Ishikawa (cell line): ENCODE measurements around the gene ATP6V1F.

Source experiments
- CEBPB ChIP-seq: IDR thresholded peaks from 2 replicates; pipeline ENCODE4 v1.6.1; 2012
- CREB1 ChIP-seq: IDR thresholded peaks from 2 replicates; pipeline ENCODE4 v1.6.1; 2012; ENCODE audit warnings: low read depth
- EGR1 ChIP-seq: IDR thresholded peaks from 2 replicates; pipeline ENCODE4 v1.6.1; 2012
- EP300 ChIP-seq: IDR thresholded peaks from 2 replicates; pipeline ENCODE4 v1.6.1; 2012; ENCODE audit warnings: borderline replicate concordance
- FOXM1 ChIP-seq: IDR thresholded peaks from 2 replicates; pipeline ENCODE4 v1.6.1; 2012; ENCODE audit warnings: low read depth, borderline replicate concordance
- NFIC ChIP-seq: IDR thresholded peaks from 2 replicates; pipeline ENCODE4 v1.6.1; 2012
- RAD21 ChIP-seq: IDR thresholded peaks from 2 replicates; pipeline ENCODE4 v1.6.1; 2012; ENCODE audit warnings: low read depth
- REST ChIP-seq: IDR thresholded peaks from 2 replicates; pipeline ENCODE4 v1.6.1; 2012; ENCODE audit warnings: low read depth, mild to moderate bottlenecking
- TAF1 ChIP-seq: IDR thresholded peaks from 2 replicates; pipeline ENCODE4 v1.6.1; 2012; ENCODE audit warnings: low read depth, mild to moderate bottlenecking
- TCF12 ChIP-seq: IDR thresholded peaks from 2 replicates; pipeline ENCODE4 v1.6.1; 2012; ENCODE audit warnings: low read depth
- TEAD4 ChIP-seq: IDR thresholded peaks from 2 replicates; pipeline ENCODE4 v1.6.1; 2012
- YY1 ChIP-seq: IDR thresholded peaks from 2 replicates; pipeline ENCODE4 v1.6.1; 2012; ENCODE audit warnings: low read depth
- ZBTB7A ChIP-seq: IDR thresholded peaks from 2 replicates; pipeline ENCODE4 v1.6.1; 2012; ENCODE audit warnings: low read depth
- TF ChIP-seq, protein P1 (sequence below): IDR thresholded peaks from 2 replicates; pipeline ENCODE4 v1.6.1; 2012
- TF ChIP-seq, protein P2 (sequence below): IDR thresholded peaks from 2 replicates; pipeline ENCODE4 v1.6.1; 2012

ATP6V1F gene

DNA sequence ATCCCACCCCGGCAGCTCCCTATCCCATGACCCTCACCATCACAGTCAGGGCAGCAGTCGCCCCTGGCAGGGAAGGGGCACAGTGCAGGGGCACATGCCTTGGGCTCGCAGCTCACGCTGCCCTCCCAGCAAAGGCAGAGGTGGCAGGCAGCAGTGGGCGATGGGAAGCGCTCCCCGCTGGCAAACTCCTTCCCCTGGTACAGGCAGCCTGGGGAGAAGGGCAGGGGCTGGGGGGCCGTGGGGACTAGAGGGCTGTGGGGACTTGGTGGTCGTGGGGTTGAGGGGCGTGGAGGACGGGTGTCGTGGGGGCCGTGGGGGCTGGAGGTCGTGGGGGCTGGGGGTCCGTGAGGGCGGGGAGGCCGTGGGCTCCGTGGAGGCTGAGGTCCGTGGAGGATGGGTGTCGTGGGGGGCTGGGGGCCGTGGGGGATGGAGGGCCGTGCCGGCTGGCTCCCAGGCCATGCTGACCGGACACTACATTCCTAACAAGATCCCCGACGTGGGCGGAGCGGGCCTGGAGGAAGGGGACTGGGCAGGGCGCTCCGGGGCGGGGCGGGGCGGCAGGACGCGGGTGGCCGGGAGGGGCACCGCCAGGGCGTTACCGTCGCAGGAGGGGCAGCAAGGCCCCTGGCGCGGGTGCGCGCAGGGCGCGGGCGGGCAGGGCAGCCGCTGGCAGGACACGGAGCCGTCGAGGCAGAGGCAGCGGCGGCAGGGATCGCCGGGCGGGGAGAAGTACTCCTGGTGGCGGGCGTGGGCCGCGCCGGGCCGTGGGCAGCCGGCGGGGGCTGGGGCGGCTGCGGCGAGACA lies 27.9 kb downstream of the ATP6V1F start:
- TF ChIP-seq ZBTB7A (peak; percentile 31; the same call in 1 of the 2 replicates), TAF1 (peak; percentile 32; the same call in 1 of the 2 replicates), EP300 (peak; percentile 32; the same call in 1 of the 2 replicates), YY1 (no peak), CEBPB (no peak), TEAD4 (peak; percentile 15; the same call in 1 of the 2 replicates), REST (no peak), FOXM1 (no peak), EGR1 (peak; percentile 69), NFIC (no peak), CREB1 (no peak), RAD21 (no peak), TCF12 (no peak)
- TF ChIP-seq, protein P1, sequence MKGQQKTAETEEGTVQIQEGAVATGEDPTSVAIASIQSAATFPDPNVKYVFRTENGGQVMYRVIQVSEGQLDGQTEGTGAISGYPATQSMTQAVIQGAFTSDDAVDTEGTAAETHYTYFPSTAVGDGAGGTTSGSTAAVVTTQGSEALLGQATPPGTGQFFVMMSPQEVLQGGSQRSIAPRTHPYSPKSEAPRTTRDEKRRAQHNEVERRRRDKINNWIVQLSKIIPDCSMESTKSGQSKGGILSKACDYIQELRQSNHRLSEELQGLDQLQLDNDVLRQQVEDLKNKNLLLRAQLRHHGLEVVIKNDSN = no peak
- TF ChIP-seq, protein P2, sequence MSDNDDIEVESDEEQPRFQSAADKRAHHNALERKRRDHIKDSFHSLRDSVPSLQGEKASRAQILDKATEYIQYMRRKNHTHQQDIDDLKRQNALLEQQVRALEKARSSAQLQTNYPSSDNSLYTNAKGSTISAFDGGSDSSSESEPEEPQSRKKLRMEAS = peak; percentile 34; the same call in 1 of the 2 replicates

- TF ChIP-seq TEAD4 = no peak
- TF ChIP-seq FOXM1 = no peak
- TF ChIP-seq ZBTB7A = peak; percentile 88
- TF ChIP-seq, protein P2 = no peak; the same call in none of the 2 replicates
- TF ChIP-seq CREB1 = no peak
- TF ChIP-seq RAD21 = no peak
- no peak for TF ChIP-seq EGR1
- TF ChIP-seq, protein P1 = no peak
- TF ChIP-seq YY1 = no peak
- peak; percentile 50; the same call in 1 of the 2 replicates for TF ChIP-seq TCF12
- no peak for TF ChIP-seq NFIC
- TF ChIP-seq EP300 = no peak
- TF ChIP-seq REST = no peak
Measured at GRCh38 chr7:128891110-128891941, 28.7 kb downstream of the ATP6V1F start.

DNA sequence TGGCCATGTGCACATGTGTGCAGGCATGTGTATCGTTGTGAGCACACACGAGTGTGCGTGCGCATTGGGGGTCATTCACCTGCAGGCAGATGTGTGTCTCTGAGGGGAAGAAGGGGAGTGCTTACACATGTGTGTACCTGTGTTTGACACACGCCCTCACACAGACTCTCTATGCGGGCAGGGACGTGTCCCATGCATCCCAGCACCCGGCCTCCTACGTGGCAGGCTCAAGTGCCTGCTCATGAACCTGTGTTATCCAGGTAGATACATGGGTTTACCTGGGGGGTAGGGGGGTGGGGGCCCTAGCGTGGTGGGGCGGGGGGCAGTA lies 29.2 kb downstream of the ATP6V1F start:
- TF ChIP-seq ZBTB7A = no peak
- no peak for TF ChIP-seq CEBPB
- no peak for TF ChIP-seq EP300
- no peak for TF ChIP-seq TEAD4
- no peak for TF ChIP-seq REST
- TF ChIP-seq YY1 = no peak
- no peak for TF ChIP-seq TCF12
- TF ChIP-seq, protein P2 = no peak
- TF ChIP-seq RAD21 = no peak
- TF ChIP-seq, protein P1 = no peak
- no peak for TF ChIP-seq NFIC
- TF ChIP-seq TAF1 = no peak
- TF ChIP-seq FOXM1 = no peak
- no peak for TF ChIP-seq CREB1
- no peak for TF ChIP-seq EGR1
